GM19099 (cell line): ENCODE results near the gene ETFRF1.

Experiments used
- POLR2A ChIP-seq: IDR thresholded peaks from 3 replicates; pipeline ENCODE4 v1.6.1; 2011; ENCODE audit warnings: low read depth; ENCODE audit not compliant: insufficient read length; ENCODE audit errors: extremely low read depth

The ETFRF1 gene

GRCh38 chr12:25249931-25250738, 55.1 kb downstream of the ETFRF1 start:
- no peak for TF ChIP-seq POLR2A

DNA sequence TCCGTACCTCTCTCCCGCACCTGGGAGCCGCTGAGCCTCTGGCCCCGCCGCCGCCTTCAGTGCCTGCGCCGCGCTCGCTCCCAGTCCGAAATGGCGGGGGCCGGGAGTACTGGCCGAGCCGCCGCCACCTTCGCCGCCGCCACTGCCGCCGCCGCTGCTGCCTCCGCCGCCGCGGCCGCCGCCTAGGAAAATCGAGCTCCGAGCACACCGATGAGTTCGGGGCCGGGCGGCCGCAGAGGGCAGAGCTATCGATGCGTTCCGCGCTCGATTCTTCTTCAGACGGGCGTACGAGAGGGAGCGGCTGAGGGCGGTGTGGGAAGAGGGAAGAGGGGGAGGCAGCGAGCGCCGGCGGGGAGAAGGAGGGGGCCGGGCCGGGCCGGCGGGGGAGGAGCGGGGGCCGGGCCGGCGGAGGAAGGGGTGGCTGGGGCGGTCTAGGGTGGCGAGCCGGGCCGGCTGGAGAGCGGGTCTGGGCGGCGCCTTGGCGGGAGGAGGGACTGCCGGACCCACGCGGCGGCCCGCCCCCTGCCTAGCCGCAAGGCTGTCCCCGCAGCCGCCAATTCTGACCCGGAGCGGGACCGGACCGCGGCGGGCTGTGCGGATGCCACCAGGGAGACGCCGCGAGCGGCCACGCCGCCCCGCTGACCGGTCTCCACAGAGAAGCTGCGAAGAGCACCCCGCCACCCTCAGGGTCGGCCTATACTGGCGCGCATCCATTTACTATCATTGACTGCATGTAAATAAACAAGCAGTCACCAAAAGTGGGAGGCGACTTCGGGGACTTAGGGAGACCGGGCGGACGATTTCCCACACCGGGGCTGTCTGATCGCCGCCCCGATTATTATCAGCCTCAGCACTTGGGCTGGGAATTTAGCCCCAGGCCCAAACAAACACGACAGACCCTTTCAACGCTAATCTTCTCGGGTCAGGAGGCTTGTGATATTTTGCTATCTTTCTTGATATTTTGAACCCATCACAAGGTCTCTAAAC, 56.0 kb downstream of the ETFRF1 start, which contains the start of gene KRAS:
TSS of gene KRAS (minus strand) at position 186 of the 987 bp plus-strand sequence.
- peak; percentile 74 for TF ChIP-seq POLR2A

DNA sequence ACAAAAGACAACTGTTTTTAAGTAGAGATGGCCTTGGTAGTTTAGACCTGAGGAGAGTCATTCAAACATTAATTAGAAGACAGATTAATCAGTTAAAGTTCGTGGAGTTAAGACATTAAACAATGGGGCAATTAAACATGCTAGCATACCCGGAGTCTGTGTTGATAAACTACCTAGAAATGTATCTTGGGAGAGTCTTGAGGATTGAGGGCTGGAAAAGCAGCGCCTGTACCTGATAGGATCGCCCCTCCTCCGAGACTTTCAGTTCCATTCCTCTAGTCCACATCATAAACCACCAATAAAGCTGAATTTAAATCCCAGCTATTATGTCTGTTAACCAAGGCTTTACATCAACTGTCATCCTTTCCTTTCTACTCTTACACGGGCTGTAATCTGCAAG, 56.7 kb downstream of the ETFRF1 start:
- TF ChIP-seq POLR2A: no peak

DNA sequence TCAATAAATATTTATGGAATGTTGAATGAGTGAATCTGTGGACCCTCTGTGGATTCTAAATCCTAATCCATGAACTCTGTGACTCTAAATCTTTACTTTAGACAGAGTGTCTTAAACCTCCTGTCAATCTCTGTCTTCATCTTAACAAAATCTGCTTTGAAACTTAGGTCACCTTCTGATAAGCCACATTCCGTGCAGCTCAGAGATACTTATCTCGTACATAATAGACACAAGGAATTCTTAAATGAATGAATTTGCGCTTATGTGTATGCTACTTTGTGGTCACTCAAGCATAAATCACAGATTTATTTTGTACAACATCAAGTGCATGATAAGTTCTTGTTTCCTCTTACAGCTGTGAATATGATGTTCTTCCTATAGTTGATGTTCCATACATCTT, 57.9 kb downstream of the ETFRF1 start:
- no peak for TF ChIP-seq POLR2A

DNA sequence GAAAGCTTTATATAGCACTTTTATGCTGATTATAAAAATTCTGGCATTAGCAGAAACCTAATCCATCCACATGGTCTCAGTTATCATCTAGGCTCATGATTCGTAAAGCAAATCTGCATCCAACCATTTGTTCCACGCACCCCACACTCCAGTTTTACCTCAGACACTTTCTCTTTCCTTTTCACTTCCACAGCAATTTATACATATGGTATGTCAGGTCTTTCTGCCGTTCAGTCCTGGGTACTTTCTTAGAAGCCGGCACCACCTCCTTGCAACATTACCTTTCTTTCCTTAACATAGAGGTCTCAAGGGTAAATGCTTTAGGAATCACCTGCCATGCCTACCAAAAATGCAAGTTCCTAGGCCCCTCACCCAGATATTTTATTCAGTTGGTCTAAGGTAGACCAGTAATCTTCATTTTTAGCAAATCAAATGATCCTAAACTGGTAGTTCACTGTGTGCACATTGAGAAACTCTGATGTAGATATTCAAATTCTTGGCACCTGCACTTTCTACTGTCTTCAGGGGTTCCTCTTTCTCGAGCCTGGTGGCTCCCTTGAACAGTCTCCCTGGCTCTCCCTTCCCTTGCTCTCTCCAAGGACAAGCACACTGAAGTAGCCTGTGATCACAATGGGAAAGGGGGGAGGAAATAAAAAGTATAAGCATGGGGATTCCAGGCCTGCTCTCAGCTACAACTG, 58.5 kb downstream of the ETFRF1 start:
- TF ChIP-seq POLR2A: no peak

- TF ChIP-seq POLR2A: no peak
These were observed 59.3 kb downstream of the ETFRF1 start for GRCh38 chr12:25254271-25254880.
